ENCODE measurements around the gene KCNJ14.
A peak's percentile ranks its signal among the peaks of the same experiment; 100 is the strongest.

The KCNJ14 gene

DNA sequence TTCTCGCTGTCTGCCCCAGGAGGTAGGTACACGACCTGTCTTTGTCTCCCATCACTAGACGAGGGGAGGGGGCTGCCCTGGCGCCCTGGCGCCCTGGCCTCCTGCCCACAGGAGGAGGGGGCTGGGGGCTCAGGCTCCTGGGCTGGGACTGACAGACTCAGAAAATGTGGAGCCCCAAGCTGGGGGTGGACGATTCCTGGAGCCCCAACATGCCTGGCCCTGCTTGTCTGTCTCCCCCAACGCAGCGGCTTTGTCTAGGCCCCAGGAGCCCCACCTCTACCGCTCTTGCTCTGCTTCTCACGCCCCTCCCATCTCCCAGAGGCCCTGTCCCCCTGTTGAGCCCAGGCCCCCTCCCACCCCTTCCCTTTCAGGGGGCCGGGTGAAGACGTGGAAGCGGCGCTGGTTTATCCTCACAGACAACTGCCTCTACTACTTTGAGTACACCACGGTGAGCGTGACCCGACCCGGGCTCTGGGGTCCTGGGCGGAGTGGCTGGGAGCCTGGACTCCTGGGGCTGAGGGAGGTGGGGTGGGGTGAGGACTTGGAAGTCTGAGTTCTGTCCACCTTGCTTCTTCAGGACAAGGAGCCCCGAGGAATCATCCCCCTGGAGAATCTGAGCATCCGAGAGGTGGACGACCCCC, 22.4 kb downstream of the KCNJ14 start:
- TF ChIP-seq CTCF (IDR thresholded peaks at IDR 0.05; ENCODE audit: low read depth, low read length, missing control alignments) = no peak
- peaks cover 57% of the 10 kb centered on the region for H3K36me3 ChIP-seq (replicated peaks)
- H3K4me3 ChIP-seq (ENCODE audit: low read depth, low read length) = no peak overlapping the region
- DNase-seq = no peak
- no peak overlapping the region for H3K27ac ChIP-seq
- in situ Hi-C loops (cut with HindIII; ENCODE audit: low pct_ligation_motif_present, low sequenced_read_pairs) = no loop called here
- H3K27me3 ChIP-seq (replicated peaks) = no peaks in the 10 kb centered on the region

- H3K27ac ChIP-seq = no peak overlapping the region
- H3K36me3 ChIP-seq (replicated peaks) = peaks cover 49% of the 10 kb centered on the region
- in situ Hi-C loops (cut with HindIII; ENCODE audit: low pct_ligation_motif_present, low sequenced_read_pairs) = no loop called here
- no peaks in the 10 kb centered on the region for H3K27me3 ChIP-seq (replicated peaks)
- TF ChIP-seq CTCF (IDR thresholded peaks at IDR 0.05; ENCODE audit: low read depth, low read length, missing control alignments) = no peak
- no peak for DNase-seq
- no peak overlapping the region for H3K4me3 ChIP-seq (ENCODE audit: low read depth, low read length)
These were observed 23.2 kb downstream of the KCNJ14 start for GRCh38 chr19:48478339-48479256.

DNA sequence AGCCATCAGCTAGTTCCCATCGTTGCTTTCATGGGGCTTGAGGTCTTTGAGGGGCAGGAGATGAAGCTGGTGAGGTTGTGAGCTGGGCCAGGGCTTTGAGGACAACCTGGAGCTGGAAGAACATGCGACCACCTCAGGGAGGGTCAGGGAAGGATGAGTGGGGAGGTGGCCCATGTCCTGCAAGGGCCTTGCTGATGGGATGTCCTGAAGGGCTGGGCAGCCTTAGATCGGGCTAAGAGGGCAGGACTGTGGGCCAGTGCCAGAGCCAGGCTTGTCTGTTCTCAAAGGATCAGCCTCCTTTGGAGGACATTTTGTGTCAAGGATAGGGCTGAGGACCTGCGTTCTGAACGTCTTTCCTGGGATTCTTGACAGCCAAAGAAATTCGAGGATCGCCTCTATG, 24.3 kb downstream of the KCNJ14 start:
- H3K4me3 ChIP-seq (ENCODE audit: low read depth, low read length) = no peak overlapping the region
- in situ Hi-C loops (cut with HindIII; ENCODE audit: low pct_ligation_motif_present, low sequenced_read_pairs) = no loop called here

DNA sequence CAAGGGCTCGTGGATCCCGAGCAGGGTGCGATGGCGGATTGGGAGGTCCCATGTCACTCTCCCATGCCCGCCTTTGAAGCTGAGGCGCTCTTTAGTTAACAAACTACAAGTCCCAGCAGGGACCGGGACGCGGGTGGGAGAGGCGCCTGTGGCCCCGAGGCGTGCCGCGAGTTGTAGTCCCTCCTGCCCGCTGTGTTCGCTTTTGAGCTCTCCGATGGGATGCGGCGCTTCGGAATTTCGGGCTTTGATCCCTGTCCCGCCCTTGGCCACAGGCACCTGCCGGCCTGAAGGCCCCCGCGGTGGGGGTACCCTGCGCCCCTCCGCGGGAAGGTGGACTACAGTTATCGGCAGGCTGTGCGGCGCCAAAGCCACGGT, 24.8 kb downstream of the KCNJ14 start:
- Histone ChIP-seq H3K36me3 (replicated peaks) (peaks cover 33% of the 10 kb centered on the region), H3K27me3 (replicated peaks) (no peaks in the 10 kb centered on the region), H3K4me3 (ENCODE audit: low read depth, low read length) (peak overlapping the region; percentile 49), H3K27ac (peak overlapping the region; percentile 9)
- TF ChIP-seq CTCF (IDR thresholded peaks at IDR 0.05; ENCODE audit: low read depth, low read length, missing control alignments) = no peak
- in situ Hi-C loops (cut with HindIII; ENCODE audit: low pct_ligation_motif_present, low sequenced_read_pairs) = no loop called here
- DNase-seq = no peak

More for the DNA sequence above, 24.3 kb downstream of the KCNJ14 start:
- Histone ChIP-seq H3K27me3 (replicated peaks) (no peaks in the 10 kb centered on the region), H3K36me3 (replicated peaks) (peaks cover 38% of the 10 kb centered on the region), H3K27ac (no peak overlapping the region)
- no peak for TF ChIP-seq CTCF (IDR thresholded peaks at IDR 0.05; ENCODE audit: low read depth, low read length, missing control alignments)
- DNase-seq = no peak

- peak overlapping the region; percentile 9 for H3K27ac ChIP-seq
These were observed 25.5 kb downstream of the KCNJ14 start for GRCh38 chr19:48480558-48481500.

More at GRCh38 chr19:48480558-48481500, 25.5 kb downstream of the KCNJ14 start:
- TF ChIP-seq CTCF (IDR thresholded peaks at IDR 0.05; ENCODE audit: low read depth, low read length, missing control alignments) = no peak
- in situ Hi-C loops (cut with HindIII; ENCODE audit: low pct_ligation_motif_present, low sequenced_read_pairs) = no loop called here
- peaks cover 29% of the 10 kb centered on the region for H3K36me3 ChIP-seq (replicated peaks)
- H3K27me3 ChIP-seq (replicated peaks) = no peaks in the 10 kb centered on the region
- DNase-seq = peak; percentile 24
- H3K4me3 ChIP-seq (ENCODE audit: low read depth, low read length) = peak overlapping the region; percentile 49
